PC-9 (cell line): ENCODE results near the gene ABCA1. TPM values are rescaled to one million over a fixed set of nuclear protein-coding genes. Genes with fewer than 3 reads are reported as not detected.

ENCODE experiments used
- BruUV-seq: library from RNA; stranded (reverse); fragments of 400-500 nt; replicated peaks from 2 replicates; lab custom pipeline; 2021; lab: Mats Ljungman, UMichigan
- CTCF ChIA-PET: fragments of 300-600 bp; sonication (Branson Sonifier 250); formaldehyde crosslinking; loops from one replicate; lab custom pipeline; 2022; ENCODE audit warnings: antibody characterized with exemption; lab: Charles Lee
- POLR2A ChIA-PET: fragments of 300-600 bp; sonication (Branson Sonifier 250); formaldehyde crosslinking; loops from one replicate; lab custom pipeline; 2022; ENCODE audit warnings: antibody characterized with exemption; ENCODE audit not compliant: unreplicated experiment; lab: Charles Lee
- DNase-seq, 2 experiments: peaks; one replicate each; pipeline versions ENCODE4 v3.0.0 to v3.0.0-alpha.2; 2015 to 2022; ENCODE audit warnings: mixed read lengths in 1 of 2
- H2AFZ ChIP-seq: fragments of 200-600 bp; sonication (generic); 2 replicates; pipeline ENCODE4 v1.8.1; 2017; ENCODE audit warnings: antibody characterized with exemption
- H3F3A ChIP-seq: fragments of 200-600 bp; sonication (generic); 2 replicates; pipeline ENCODE4 v1.8.1; 2017; ENCODE audit warnings: antibody characterized with exemption, mild to moderate bottlenecking, low read depth; ENCODE audit not compliant: insufficient read depth
- H3K27ac ChIP-seq: fragments of 200-600 bp; sonication (generic); 2 replicates; pipeline ENCODE4 v1.6.1; 2016; ENCODE audit warnings: mixed run types
- H3K27me3 ChIP-seq: fragments of 200-600 bp; sonication (generic); 2 replicates; pipeline ENCODE4 v1.6.1; 2016; ENCODE audit warnings: low read depth, mixed run types; ENCODE audit not compliant: insufficient read depth
- H3K36me3 ChIP-seq: fragments of 200-600 bp; sonication (generic); 2 replicates; pipeline ENCODE4 v1.6.1; 2016; ENCODE audit warnings: low read depth, mixed run types
- H3K4me1 ChIP-seq: fragments of 200-600 bp; sonication (generic); replicated peaks from 2 replicates; pipeline ENCODE4 v1.6.1; 2016; ENCODE audit warnings: mixed run types; ENCODE audit not compliant: insufficient read depth
- H3K4me2 ChIP-seq: fragments of 200-600 bp; sonication (generic); 2 replicates; pipeline ENCODE4 v1.6.1; 2017; ENCODE audit warnings: mixed run types
- H3K4me3 ChIP-seq: fragments of 200-600 bp; sonication (generic); 2 replicates; pipeline ENCODE4 v1.6.1; 2016; ENCODE audit warnings: mixed run types
- H3K79me2 ChIP-seq: fragments of 200-600 bp; sonication (generic); 2 replicates; pipeline ENCODE4 v1.6.1; 2017; ENCODE audit warnings: low read depth, mixed run types
- H3K9me2 ChIP-seq: fragments of 200-600 bp; sonication (generic); 2 replicates; pipeline ENCODE4 v1.8.1; 2017; ENCODE audit warnings: mild to moderate bottlenecking; ENCODE audit not compliant: insufficient read depth
- H3K9me3 ChIP-seq: fragments of 200-600 bp; sonication (generic); 2 replicates; pipeline ENCODE4 v1.8.1; 2016; ENCODE audit warnings: low read depth; ENCODE audit not compliant: insufficient read depth
- H4K20me1 ChIP-seq: fragments of 200-600 bp; sonication (generic); 2 replicates; pipeline ENCODE4 v1.8.1; 2017; ENCODE audit not compliant: insufficient read depth
- EZH2 ChIP-seq: fragments of 200-600 bp; sonication (generic); IDR thresholded peaks from 2 replicates; pipeline ENCODE4 v1.8.0; 2017; ENCODE audit warnings: antibody characterized with exemption, low read depth
- intact Hi-C: fragments of 100-400 bp; cut with micrococcal nuclease; formaldehyde crosslinking; loops from one replicate; pipeline ENCODE4 v1.10.0; 2022; ENCODE audit not compliant: unreplicated experiment
- total RNA-seq: library from RNA; stranded (reverse); gene quantifications from 2 replicates; pipeline ENCODE4 v1.2.3, GENCODE V29; 2021
- TF ChIP-seq, protein P1 (sequence below): fragments of 200-600 bp; sonication (generic); conservative IDR thresholded peaks from 2 replicates; pipeline ENCODE4 v1.6.1; 2017; ENCODE audit warnings: mixed run types, antibody characterized with exemption, mild to moderate bottlenecking, moderate library complexity

The ABCA1 gene
- total RNA-seq, 1 experiment from 2014 or later = 38.3 TPM

DNA sequence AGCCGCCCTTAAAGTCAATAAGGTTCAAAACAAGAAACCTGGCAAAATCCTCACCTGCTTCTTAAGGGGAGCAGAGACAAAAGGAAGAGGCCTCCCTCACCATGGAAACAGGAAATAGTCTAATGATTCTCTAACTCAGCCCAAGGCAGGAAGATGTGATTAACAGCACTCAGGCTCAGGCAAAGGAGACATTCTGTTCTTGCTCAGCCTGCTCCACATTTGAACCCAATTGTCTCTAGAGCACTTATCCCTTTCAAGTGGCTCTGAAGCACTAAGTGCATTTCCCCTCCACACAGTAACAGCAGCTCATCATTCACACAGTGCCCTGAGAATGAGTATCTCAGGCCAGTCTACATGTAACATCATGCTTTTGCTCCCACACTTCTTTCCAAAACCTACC lies 91.7 kb downstream of the ABCA1 start:
- H3K27me3 ChIP-seq = no peaks in the 10 kb centered on the region
- ChIA-PET CTCF (no interaction called here), POLR2A (no interaction called here)
- no peak for DNase-seq
- no peak overlapping the region for H3K27ac ChIP-seq
- BruUV-seq = TSS peak; percentile 10
- H3K9me3 ChIP-seq = no peaks in the 10 kb centered on the region
- peaks cover 17% of the 10 kb centered on the region for H3K4me1 ChIP-seq
- peaks cover 3% of the 10 kb centered on the region; the same call in 1 of the 2 replicates for H4K20me1 ChIP-seq
- H3K4me2 ChIP-seq = no peak overlapping the region
- H3K79me2 ChIP-seq = no peaks in the 10 kb centered on the region
- H3F3A ChIP-seq = peaks cover 16% of the 10 kb centered on the region; the same call in 1 of the 2 replicates
- H3K9me2 ChIP-seq = no peaks in the 10 kb centered on the region
- intact Hi-C loops = no loop called here
- H3K36me3 ChIP-seq = peaks cover 40% of the 10 kb centered on the region
- TF ChIP-seq, protein P1, sequence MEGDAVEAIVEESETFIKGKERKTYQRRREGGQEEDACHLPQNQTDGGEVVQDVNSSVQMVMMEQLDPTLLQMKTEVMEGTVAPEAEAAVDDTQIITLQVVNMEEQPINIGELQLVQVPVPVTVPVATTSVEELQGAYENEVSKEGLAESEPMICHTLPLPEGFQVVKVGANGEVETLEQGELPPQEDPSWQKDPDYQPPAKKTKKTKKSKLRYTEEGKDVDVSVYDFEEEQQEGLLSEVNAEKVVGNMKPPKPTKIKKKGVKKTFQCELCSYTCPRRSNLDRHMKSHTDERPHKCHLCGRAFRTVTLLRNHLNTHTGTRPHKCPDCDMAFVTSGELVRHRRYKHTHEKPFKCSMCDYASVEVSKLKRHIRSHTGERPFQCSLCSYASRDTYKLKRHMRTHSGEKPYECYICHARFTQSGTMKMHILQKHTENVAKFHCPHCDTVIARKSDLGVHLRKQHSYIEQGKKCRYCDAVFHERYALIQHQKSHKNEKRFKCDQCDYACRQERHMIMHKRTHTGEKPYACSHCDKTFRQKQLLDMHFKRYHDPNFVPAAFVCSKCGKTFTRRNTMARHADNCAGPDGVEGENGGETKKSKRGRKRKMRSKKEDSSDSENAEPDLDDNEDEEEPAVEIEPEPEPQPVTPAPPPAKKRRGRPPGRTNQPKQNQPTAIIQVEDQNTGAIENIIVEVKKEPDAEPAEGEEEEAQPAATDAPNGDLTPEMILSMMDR = no peak
- no peak for TF ChIP-seq EZH2
- no peak overlapping the region for H2AFZ ChIP-seq
- H3K4me3 ChIP-seq = no peak overlapping the region

GRCh38 chr9:104835161-104835560 lies 92.8 kb downstream of the ABCA1 start:
- no peak overlapping the region for H3K27ac ChIP-seq
- H3K4me2 ChIP-seq = no peak overlapping the region
- H3K27me3 ChIP-seq = no peaks in the 10 kb centered on the region
- H3K9me3 ChIP-seq = no peaks in the 10 kb centered on the region
- BruUV-seq = no TSS peak
- no peak for DNase-seq
- intact Hi-C loops = no loop called here
- H4K20me1 ChIP-seq = peaks cover 3% of the 10 kb centered on the region; the same call in 1 of the 2 replicates
- H3K4me3 ChIP-seq = no peak overlapping the region
- ChIA-PET CTCF (no interaction called here), POLR2A (no interaction called here)
- peaks cover 27% of the 10 kb centered on the region for H3K4me1 ChIP-seq
- peaks cover 41% of the 10 kb centered on the region for H3K36me3 ChIP-seq
- no peaks in the 10 kb centered on the region for H3K9me2 ChIP-seq
- no peaks in the 10 kb centered on the region for H3K79me2 ChIP-seq
- TF ChIP-seq, protein P1 = no peak
- TF ChIP-seq EZH2 = no peak
- H2AFZ ChIP-seq = no peak overlapping the region
- peaks cover 26% of the 10 kb centered on the region; the same call in 1 of the 2 replicates for H3F3A ChIP-seq

- no peak for DNase-seq
- no peaks in the 10 kb centered on the region for H3K9me2 ChIP-seq
- H3K4me1 ChIP-seq = peaks cover 35% of the 10 kb centered on the region
- CTCF ChIA-PET = no interaction called here
- H3K27ac ChIP-seq = no peak overlapping the region
- H3F3A ChIP-seq = peaks cover 28% of the 10 kb centered on the region; the same call in 1 of the 2 replicates
- peaks cover 39% of the 10 kb centered on the region for H3K36me3 ChIP-seq
- no peaks in the 10 kb centered on the region for H3K79me2 ChIP-seq
- no peaks in the 10 kb centered on the region for H3K27me3 ChIP-seq
- BruUV-seq = no TSS peak
- no peak overlapping the region for H3K4me3 ChIP-seq
- no peak overlapping the region for H2AFZ ChIP-seq
- no peak overlapping the region for H3K4me2 ChIP-seq
- H3K9me3 ChIP-seq = no peaks in the 10 kb centered on the region
- POLR2A ChIA-PET = no interaction called here
- H4K20me1 ChIP-seq = peaks cover 3% of the 10 kb centered on the region; the same call in 1 of the 2 replicates
- intact Hi-C loops = no loop called here
- no peak for TF ChIP-seq EZH2
- TF ChIP-seq, protein P1 = no peak
Measured at GRCh38 chr9:104833696-104834095, 94.3 kb downstream of the ABCA1 start.
